ENCODE results near the gene SLC34A3.
"Not testable (repeated sequence)": the region's sequence is repeated elsewhere in the genome, so short reads cannot be mapped to it uniquely, and the experiment has no call there.

SLC34A3 gene

DNA sequence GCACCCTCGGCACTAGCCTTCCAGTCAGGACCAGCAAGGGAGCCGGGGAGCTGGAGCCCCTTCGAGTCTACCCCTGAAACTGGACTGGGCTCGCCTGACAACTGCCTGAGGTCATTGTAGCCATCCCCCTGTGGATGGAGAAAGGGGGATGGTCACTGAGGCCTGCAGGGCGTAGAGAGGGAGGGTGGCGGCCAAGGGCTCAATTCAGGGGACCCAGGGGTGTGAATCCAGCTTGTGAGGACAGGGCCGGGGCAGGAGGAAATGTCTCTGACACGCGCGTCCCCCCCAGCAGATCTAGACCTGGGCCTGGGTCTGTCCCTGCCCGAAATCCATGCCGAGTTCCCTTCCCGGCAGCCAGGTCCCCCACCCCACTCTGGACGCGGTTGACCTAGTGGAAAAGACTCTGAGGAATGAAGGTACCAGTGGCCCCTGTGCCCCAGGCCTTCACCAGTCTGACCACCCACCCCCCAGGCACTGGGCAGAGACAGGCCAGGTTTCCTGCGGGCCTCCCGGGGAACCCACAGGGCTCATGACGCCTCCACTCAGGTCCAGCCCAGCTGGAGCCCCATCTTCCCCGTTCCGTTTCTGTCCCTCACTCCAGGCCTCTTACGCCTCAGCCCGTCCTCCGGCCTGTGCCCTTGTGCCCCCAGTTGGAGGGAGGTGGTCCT lies 805 bp downstream of the SLC34A3 start:
- DNase-seq: no peak

DNA sequence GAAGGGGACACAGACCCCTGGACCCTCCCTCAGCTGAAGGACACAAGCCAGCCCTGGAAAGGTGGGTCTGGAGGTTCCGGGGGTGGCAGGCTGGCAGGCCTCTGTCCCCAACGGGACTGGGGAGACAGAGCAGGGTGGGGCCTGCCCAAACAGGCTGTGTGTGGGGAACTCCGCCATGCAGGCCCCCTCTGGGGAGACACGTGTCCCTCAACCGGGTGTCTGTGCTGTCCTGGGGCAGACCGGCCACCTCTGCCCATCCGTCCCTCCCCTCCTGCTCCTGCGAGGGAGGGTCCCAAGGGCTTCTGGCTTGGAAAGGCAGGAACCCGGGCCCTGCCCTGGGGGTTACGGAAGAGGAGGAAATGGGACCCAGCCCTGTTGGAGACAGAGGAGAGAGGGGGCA lies 1.4 kb downstream of the SLC34A3 start:
- DNase-seq: no peak

DNA sequence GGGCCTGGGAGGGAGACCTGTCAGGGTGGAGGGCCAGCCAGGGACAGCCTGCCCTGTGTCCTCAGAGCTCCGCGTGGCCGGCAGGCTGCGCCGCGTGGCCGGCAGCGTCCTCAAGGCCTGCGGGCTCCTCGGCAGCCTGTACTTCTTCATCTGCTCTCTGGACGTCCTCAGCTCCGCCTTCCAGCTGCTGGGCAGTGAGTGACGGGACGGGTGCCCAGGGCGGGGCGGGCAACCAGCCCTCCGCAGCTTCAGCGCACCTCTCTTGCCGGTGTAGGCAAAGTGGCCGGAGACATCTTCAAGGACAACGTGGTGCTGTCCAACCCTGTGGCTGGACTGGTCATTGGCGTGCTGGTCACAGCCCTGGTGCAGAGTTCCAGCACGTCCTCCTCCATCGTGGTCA lies 1.8 kb downstream of the SLC34A3 start:
- DNase-seq: no peak

DNA sequence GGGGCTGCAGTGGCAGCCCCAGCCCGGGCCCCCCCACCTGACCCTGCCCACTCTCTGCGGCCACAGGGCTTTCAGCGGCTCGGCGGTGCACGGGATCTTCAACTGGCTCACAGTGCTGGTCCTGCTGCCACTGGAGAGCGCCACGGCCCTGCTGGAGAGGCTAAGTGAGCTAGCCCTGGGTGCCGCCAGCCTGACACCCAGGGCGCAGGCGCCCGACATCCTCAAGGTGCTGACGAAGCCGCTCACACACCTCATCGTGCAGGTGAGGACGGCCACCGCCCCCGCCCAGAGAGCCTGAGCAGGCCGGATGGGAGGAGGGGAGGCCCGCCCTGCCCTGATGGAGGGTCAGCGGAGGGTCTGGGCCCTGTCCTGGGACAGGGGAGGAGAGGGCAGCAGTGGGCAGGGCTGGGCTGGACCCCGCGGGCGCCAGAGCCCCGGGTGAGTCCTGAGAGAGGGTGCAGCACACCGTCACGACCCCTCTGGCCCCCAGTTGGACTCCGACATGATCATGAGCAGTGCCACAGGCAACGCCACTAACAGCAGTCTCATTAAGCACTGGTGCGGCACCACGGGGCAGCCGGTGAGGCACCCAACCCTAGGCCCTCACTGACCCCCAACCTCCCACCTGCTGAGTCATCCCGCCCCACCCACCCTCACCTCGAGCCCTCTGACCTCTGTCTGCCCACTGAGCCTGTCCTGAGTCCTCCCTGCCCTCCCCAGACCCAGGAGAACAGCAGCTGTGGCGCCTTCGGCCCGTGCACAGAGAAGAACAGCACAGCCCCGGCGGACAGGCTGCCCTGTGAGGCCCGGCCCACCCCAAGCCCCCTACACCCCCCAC lies 2.7 kb downstream of the SLC34A3 start:
- DNase-seq: peak; percentile 93

DNA sequence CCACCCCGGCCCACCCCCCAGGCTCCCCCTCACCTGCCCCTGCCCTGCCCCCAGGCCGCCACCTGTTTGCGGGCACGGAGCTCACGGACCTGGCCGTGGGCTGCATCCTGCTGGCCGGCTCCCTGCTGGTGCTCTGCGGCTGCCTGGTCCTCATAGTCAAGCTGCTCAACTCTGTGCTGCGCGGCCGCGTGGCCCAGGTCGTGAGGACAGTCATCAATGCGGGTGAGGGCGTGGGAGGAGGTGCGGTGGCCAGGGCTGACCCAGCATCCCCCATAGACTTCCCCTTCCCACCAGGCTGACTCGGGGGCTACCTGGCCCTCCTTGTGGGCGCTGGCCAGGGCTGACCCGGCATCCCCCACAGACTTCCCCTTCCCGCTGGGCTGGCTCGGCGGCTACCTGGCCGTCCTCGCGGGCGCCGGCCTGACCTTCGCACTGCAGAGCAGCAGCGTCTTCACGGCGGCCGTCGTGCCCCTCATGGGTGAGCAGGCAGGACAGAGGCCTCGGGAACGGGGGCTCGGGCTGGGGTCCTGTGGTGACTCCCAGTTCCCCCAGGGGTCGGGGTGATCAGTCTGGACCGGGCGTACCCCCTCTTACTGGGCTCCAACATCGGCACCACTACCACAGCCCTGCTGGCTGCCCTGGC lies 3.5 kb downstream of the SLC34A3 start:
- peak; percentile 78 for DNase-seq

DNA sequence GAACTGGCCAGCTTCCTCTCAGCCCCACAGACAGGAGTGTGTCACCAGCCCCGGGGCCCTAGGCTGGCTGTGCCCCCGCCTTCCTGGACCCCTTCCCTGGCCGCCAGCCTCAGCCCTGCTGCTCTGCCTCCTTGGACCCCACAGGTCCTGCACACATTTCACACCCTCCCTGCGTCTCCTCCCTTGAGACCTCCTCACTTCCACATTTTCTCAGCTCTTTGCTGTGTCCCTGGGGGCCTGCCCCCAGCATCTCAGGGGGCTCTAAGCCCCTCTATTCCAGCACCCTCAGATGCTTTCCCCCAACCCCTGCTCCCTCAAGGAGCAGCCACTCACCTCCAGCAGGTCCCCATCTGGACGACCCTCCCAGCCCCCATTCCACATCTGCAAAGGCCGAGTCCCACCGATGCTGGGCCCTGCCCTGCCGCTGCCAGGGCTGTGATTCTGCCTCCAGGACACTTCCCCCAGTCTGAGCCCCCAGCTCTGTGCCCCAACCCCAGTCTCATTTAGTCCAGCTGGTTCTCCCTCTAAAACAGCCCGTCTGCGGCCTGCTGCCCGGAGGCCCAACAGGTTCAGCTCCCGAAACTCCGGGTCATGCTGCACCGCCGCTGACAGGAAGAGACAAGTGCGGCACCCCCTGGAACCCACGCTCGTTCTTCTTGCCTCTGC lies 4.2 kb downstream of the SLC34A3 start:
- DNase-seq: no peak

DNA sequence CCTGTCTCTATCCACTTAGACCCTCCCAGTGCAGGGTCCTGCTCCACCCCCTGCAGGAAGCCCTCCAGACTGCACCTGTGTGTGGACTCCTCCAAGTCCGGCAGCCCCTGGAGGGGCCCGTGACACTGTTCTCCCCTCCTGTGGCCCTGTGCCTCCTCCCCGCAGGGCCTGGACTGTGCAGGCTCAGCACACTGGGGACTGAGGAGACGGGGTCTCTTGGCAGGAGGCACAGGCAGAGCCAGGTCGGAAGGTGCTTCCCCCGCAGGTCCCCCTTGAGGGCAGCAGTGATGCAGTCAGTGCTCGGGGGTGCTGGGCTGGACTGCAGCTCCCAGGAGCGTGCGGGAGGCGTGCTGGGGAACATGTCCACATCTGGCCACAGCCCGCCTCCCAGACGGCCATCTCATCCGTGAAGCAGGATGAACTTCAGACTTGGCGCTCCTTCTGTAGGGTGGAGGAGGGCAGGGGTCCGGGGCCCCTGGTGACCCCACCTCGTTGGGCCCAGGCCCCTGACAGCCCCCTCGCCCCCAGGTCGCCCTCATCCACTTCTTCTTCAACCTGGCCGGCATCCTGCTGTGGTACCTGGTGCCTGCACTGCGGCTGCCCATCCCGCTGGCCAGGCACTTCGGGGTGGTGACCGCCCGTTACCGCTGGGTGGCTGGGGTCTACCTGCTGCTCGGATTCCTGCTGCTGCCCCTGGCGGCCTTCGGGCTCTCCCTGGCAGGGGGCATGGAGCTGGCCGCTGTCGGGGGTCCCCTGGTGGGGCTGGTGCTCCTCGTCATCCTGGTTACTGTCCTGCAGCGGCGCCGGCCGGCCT lies 4.9 kb downstream of the SLC34A3 start:
- no peak for DNase-seq

DNA sequence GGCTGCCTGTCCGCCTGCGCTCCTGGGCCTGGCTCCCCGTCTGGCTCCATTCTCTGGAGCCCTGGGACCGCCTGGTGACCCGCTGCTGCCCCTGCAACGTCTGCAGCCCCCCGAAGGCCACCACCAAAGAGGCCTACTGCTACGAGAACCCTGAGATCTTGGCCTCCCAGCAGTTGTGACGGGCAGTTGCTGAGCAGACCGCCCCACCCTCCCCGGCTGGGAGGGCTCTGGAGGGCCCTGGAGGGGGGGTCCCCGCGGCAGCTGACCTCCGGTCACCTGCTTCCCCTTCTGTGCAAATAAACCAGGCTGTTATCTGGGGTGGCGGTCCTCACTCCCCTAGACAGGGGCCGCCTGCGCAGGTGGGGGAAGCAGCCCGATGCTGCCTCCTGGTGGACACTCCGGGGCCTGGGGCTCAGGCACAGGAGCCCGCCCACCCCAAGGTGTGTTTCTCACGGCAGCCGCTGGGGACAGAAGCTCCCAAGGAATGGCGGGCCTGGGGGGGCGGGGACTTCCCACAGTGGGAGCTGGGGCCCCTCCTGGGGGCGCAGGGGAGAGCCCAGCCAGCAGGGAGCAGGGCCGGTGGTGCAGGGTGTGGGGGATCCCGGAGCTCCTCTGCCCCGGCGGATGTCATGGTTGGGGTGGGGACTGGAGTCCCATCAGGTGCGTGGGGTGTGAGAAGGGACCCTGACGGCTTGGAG lies 5.7 kb downstream of the SLC34A3 start:
- DNase-seq: peak; percentile 94

DNA sequence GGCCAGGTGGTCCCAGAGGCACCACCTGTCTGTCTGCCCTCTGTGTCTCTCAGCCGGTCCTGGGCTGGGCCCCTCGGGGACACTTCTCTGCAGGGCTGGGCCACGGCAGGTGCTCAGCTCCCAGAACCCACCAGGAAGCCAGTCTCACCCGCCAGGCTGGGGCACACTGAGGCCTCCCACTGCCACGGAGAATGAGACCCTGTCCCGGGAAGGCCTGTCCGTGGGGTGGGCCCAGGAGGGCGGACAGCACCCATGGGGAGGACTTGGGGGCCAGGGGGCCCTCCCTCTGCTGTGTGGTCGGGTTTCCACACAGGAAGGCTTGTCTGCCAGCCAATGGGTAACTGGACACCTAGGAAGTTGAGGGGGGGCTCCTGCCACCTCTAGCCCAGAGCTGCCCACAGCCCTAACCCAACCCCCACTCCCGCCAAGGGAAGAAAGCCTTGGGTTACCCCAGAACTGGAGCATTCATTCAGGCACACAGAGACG lies 6.3 kb downstream of the SLC34A3 start:
- peak; percentile 56 for DNase-seq

DNA sequence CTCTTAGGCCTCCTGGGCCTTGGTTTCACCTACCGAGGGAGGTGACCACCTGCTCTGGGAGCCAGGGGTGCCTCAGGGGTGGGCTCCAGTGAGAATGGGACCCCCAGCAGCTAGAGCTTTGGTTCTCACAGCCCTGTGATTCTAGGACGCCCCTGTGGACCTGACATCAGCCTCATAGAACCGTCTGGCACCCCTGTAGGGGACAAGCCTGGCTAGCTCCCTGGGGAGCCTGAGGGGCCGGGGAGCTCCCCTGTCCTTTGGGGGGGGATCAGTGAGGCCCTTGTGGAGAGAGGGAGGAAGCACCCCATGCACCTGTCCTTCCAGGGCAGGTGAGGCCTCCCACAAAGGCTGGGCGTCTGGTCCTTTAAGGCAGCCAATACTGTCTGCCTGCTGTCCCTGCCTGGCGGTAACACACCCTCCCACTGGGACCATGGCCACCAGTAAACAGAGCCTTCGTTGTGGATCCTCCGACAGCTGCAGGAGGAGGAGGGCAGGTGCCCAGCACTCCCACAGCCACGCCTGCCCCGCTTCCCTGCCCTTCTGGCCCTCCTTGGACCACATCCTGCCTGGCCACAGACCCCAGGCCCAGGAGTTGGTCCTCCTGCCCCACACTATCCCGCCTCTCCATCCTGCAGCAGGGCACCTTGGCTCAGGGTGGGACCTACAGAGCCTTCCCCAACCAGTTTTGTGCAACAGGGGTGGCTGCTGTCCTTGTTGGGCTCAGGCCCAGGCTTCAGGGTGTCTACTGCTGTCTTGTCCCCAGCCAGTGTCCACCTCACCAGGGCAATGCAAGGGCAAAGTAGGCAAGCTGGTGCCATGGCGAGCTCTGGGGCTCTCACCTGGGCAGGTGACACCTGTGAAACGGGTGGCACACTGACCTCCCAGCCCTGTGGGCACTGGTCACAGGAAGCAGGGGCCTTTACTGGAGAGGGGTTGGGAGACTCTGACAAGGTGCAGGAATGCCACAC lies 7.3 kb downstream of the SLC34A3 start:
- DNase-seq: peak; percentile 97

DNA sequence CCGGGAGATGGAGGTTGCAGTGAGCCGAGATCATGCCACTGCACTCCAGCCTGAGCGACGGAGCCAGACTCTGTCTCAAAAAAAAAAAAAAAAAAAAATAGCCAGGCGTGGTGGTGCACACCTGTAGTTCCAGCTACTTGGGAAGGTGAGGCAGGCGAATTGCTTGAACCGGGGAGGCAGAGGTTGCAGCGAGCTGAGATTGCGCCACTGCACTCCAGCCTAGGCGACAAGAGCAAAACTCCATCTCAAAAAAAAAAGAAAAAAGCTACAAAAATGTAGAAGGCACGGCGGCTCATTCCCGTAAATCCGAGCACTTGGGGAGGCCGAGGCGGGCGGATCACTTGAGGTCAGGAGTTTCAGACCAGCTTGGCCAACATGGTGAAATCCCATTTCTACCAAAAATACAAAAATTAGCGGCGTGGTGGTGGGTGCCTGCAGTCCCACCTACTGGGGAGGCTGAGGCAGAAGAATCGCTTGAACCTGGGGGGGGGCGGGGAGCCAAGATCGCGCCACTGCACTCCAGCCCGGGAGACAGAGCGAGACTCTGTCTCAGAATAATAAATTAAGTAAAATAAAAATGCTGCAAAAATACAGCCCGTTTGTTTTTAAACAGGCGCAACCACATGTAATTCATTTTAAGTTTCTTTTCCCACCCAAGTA lies 9.0 kb downstream of the SLC34A3 start:
- not testable (repeated sequence) for DNase-seq

DNA sequence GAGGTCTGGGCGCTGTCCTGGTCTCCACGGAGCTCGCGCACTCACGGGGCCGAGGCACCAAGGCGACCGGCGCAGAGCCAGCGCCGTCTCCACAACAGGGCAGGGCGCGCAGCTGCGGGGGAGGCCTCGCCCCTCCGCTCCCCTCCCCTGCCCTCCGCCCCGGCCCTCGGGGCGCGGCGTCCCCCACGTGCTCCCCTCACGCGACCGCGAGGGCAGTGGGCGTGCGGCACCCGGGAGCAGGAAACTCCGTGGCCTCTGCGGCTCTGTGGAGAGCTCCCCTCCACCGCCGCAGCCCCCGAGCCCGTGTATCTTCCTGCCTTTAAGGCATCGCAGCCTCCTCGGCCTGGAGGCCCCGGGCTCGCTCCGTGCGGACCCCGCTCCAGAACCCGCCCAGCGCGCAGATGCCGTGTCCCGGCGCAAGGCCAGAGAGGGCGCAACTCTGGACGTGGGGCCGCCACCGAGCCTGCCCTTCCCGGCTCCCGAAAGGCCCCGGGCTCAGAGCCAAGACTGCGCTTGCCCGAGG lies 9.7 kb downstream of the SLC34A3 start:
- peak; percentile 90 for DNase-seq

DNA sequence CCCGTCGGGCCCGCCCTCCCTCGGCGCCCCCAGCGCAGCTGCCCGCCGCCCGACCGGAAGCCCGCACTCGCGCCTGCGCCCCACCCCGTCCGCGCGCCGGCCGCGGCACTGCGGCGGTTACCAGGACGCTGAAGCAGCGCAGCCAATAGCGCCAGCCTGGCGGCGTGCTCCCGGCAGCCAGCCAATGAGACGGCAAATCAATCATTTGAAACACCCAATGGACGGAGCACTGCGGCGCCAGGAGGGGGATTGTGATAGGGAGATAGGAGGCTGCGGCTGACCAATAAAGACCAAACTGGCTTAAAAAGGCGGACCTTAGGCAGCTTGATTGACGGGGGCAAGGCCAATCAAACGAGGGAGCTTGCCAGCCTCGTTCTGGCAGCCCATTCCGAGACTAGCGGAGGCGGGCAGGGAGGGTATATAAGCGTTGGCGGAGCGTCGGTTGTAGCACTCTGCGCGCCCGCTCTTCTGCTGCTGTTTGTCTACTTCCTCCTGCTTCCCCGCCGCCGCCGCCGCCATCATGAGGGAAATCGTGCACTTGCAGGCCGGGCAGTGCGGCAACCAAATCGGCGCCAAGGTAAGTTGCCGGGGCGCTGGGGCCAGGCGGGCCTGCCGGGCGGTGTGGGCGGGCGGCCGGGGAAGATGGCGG lies 10.3 kb downstream of the SLC34A3 start, which contains the start of gene TUBB4B:
Gene TUBB4B (plus strand): TSS at position 447 of the 649 bp plus-strand sequence. CDS start 74 bp downstream, at position 521.
- DNase-seq: peak; percentile 100

DNA sequence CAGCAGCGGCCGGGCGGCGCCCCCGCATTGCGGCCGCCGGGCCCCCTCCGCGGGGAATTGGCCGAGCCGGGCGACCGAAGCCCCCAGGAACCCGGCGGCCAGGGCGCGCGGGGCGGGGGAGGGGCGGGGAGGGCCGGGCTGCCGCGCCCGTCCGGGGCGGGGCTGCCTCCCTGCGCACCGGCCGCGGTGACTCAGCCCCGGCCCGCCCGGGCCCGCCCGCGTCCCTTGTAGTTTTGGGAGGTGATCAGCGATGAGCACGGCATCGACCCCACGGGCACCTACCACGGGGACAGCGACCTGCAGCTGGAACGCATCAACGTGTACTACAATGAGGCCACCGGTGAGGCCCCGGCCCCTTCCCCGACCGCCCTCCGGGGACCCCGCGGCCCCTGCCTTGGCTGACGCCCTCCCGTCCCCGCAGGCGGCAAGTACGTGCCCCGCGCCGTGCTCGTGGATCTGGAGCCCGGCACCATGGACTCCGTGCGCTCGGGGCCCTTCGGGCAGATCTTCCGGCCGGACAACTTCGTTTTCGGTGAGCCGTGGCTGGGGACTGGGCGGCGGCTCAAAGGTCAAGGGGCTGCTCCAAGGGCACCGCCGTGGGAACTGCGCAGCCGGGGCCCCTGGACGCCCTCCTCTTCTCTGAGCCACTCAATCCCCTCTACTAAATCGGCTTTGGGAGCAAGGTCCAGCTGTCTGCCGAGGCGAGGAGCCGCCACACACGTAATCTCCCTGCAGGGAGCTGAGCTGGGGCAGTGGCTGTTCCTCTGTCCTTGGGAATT lies 11.0 kb downstream of the SLC34A3 start:
- DNase-seq: peak; percentile 71

DNA sequence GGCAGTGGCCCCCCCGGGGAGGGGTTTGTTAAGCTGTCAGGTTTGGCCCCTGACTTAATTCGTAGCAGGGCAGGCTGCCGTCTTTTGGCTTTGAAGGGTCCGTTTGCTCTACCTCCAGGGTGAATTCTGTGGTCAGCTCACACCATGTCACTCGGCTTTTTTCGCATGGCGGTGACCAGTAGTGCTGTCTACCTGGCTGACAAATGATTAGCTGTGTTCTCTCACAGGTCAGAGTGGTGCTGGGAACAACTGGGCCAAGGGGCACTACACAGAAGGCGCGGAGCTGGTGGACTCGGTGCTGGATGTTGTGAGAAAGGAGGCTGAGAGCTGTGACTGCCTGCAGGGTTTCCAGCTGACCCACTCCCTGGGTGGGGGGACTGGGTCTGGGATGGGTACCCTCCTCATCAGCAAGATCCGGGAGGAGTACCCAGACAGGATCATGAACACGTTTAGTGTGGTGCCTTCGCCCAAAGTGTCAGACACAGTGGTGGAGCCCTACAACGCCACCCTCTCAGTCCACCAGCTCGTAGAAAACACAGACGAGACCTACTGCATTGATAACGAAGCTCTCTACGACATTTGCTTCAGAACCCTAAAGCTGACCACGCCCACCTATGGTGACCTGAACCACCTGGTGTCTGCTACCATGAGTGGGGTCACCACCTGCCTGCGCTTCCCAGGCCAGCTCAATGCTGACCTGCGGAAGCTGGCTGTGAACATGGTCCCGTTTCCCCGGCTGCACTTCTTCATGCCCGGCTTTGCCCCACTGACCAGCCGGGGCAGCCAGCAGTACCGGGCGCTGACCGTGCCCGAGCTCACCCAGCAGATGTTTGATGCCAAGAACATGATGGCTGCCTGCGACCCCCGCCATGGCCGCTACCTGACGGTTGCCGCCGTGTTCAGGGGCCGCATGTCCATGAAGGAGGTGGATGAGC lies 11.8 kb downstream of the SLC34A3 start:
- no peak for DNase-seq

DNA sequence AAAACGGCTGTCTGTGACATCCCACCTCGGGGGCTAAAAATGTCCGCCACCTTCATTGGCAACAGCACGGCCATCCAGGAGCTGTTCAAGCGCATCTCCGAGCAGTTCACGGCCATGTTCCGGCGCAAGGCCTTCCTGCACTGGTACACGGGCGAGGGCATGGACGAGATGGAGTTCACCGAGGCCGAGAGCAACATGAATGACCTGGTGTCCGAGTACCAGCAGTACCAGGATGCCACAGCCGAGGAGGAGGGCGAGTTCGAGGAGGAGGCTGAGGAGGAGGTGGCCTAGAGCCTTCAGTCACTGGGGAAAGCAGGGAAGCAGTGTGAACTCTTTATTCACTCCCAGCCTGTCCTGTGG lies 12.5 kb downstream of the SLC34A3 start:
- DNase-seq: not testable (repeated sequence)

Measured in DMS53 (cell line).